Stimulated activated CD4-positive, alpha-beta T cell treated with anti-CD3 and anti-CD28 coated beads, Interleukin-1b, Interleukin-23, amount 100 ng/mL, for 1 hour (primary cell): Measurements from ENCODE around the gene TCF4.
"Not testable (repeated sequence)": the region's sequence is repeated elsewhere in the genome, so short reads cannot be mapped to it uniquely, and the experiment has no call there.

Source experiments
- DNase-seq, 2 donors: peaks; one replicate each; pipeline ENCODE4 v3.0.0-alpha.2; 2020; ENCODE audit warnings: low read depth in 2 of 2

The TCF4 gene

GRCh38 chr18:55475916-55476315 lies 112.1 kb downstream of the TCF4 start:
- no peak for DNase-seq

- no peak for DNase-seq
These were observed 112.5 kb downstream of the TCF4 start for GRCh38 chr18:55475467-55475866.

- DNase-seq = no peak
These were observed 114.4 kb downstream of the TCF4 start for GRCh38 chr18:55473560-55473959.

GRCh38 chr18:55473058-55473457 lies 114.9 kb downstream of the TCF4 start:
- no peak for DNase-seq

- DNase-seq = no peak
These were observed 117.2 kb downstream of the TCF4 start for GRCh38 chr18:55470826-55471225.

- not testable (repeated sequence) for DNase-seq
These were observed 118.9 kb downstream of the TCF4 start for GRCh38 chr18:55469134-55469533.

- no peak for DNase-seq
These were observed 121.2 kb downstream of the TCF4 start for GRCh38 chr18:55466789-55467188.

GRCh38 chr18:55465313-55465712 lies 122.7 kb downstream of the TCF4 start:
- no peak for DNase-seq

- DNase-seq = no peak
These were observed 123.4 kb downstream of the TCF4 start for GRCh38 chr18:55464581-55464980.

GRCh38 chr18:55462652-55463051 lies 125.3 kb downstream of the TCF4 start:
- DNase-seq = no peak

GRCh38 chr18:55461848-55462247 lies 126.1 kb downstream of the TCF4 start:
- DNase-seq = no peak

- no peak for DNase-seq
These were observed 129.4 kb downstream of the TCF4 start for GRCh38 chr18:55458456-55459203.

GRCh38 chr18:55457028-55457427 lies 131.0 kb downstream of the TCF4 start:
- no peak for DNase-seq

GRCh38 chr18:55455938-55456337 lies 132.1 kb downstream of the TCF4 start:
- no peak for DNase-seq

- no peak for DNase-seq
These were observed 134.8 kb downstream of the TCF4 start for GRCh38 chr18:55453186-55453585.

GRCh38 chr18:55452123-55452611 lies 135.8 kb downstream of the TCF4 start:
- DNase-seq = no peak

GRCh38 chr18:55449412-55450140 lies 138.4 kb downstream of the TCF4 start:
- no peak for DNase-seq

GRCh38 chr18:55448420-55448819 lies 139.6 kb downstream of the TCF4 start:
- DNase-seq = no peak

GRCh38 chr18:55447672-55448018 lies 140.3 kb downstream of the TCF4 start:
- DNase-seq = no peak

- DNase-seq = no peak
These were observed 140.9 kb downstream of the TCF4 start for GRCh38 chr18:55446996-55447671.

GRCh38 chr18:55444536-55444935 lies 143.5 kb downstream of the TCF4 start:
- DNase-seq = no peak

- no peak for DNase-seq
These were observed 144.2 kb downstream of the TCF4 start for GRCh38 chr18:55443776-55444175.

GRCh38 chr18:55442561-55442960 lies 145.4 kb downstream of the TCF4 start:
- no peak for DNase-seq
